Measurements from ENCODE around the gene CBY3.
"Not testable (repeated sequence)": the region's sequence is repeated elsewhere in the genome, so short reads cannot be mapped to it uniquely, and the experiment has no call there.

CBY3 gene

DNA sequence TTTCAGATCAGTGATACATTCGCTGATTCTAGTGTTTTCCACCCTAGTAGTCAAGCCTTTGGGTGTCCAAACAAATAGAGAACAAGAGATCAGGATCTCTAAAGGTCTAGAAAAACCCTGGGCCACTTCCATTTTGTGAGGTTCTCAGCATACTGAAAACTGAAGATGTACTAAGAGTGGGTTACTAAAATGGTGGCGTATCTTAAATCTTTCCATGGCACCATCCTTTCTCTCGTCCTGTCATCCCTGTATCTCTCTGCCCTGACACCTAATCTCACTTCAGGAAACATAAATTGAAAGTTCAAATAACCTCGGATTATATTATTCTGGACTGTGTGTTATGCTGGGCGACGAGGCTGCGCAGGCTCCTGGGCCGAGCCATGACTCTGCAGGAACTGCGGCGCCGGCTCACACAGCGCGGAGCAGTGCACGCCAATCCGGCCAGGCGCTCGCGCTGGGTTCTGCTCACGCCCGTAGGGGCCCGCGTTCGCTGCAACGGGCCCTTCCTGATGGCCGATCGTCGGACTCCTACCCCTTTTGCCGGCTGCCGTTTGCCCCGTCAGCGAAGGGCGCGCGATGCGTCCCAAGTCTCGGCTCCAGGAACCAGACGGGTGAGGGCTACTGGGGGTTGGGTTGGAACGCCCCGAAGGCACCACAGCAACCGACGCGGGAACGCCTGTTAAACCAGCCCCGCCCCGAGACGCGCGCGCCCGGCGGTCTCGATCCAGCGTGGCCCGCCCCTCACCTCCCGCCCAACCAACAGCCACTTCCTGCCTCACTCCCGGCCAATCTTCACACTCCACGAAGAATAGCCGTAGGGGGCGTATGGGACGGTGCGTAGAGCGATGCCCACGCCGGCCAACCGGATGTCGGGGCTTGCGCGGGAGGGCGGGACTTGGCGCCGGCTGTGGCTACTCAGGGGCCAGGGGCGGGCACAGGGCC is 17.4 kb upstream of the CBY3 start:
- TF ChIP-seq, protein P1, sequence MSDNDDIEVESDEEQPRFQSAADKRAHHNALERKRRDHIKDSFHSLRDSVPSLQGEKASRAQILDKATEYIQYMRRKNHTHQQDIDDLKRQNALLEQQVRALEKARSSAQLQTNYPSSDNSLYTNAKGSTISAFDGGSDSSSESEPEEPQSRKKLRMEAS (IDR thresholded peaks at IDR 0.05; ENCODE audit: low read depth, low read length): peak; percentile 29
- peak; percentile 39; the same call in 1 of the 2 replicates for TF ChIP-seq MYC (IDR thresholded peaks at IDR 0.05; ENCODE audit: low read depth, low read length)
- TF ChIP-seq, protein P2, sequence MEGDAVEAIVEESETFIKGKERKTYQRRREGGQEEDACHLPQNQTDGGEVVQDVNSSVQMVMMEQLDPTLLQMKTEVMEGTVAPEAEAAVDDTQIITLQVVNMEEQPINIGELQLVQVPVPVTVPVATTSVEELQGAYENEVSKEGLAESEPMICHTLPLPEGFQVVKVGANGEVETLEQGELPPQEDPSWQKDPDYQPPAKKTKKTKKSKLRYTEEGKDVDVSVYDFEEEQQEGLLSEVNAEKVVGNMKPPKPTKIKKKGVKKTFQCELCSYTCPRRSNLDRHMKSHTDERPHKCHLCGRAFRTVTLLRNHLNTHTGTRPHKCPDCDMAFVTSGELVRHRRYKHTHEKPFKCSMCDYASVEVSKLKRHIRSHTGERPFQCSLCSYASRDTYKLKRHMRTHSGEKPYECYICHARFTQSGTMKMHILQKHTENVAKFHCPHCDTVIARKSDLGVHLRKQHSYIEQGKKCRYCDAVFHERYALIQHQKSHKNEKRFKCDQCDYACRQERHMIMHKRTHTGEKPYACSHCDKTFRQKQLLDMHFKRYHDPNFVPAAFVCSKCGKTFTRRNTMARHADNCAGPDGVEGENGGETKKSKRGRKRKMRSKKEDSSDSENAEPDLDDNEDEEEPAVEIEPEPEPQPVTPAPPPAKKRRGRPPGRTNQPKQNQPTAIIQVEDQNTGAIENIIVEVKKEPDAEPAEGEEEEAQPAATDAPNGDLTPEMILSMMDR (IDR thresholded peaks at IDR 0.05; ENCODE audit: low read depth, low read length): no peak
- peak; percentile 60 for TF ChIP-seq POLR2A (IDR thresholded peaks at IDR 0.05; ENCODE audit: extremely low read depth, insufficient read length)
- peak; percentile 99 for DNase-seq (ENCODE audit: low read depth)
- H3K4me3 ChIP-seq (ENCODE audit: low read depth, low read length): peak overlapping the region; percentile 86

DNA sequence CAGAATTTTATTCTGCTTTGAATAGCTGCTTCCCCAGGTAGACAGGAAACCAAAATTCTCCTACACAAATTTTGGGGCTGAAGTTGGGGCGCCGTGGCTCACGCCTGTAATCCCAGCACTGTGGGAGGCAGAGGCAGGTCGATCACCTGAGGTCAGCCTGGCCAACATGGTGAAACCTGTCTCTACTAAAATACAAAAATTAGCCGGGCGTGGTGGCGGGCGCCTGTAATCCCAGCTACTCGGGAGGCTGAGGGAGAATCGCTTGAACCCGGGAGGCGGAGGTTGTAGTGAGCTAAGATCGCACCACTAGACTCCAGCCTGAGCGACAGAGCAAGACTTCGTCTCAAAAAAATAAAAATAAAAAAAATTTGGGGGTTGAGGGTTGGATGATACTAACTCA is 16.7 kb upstream of the CBY3 start:
- DNase-seq (ENCODE audit: low read depth): not testable (repeated sequence)
- H3K4me3 ChIP-seq (ENCODE audit: low read depth, low read length): peak overlapping the region; percentile 86

DNA sequence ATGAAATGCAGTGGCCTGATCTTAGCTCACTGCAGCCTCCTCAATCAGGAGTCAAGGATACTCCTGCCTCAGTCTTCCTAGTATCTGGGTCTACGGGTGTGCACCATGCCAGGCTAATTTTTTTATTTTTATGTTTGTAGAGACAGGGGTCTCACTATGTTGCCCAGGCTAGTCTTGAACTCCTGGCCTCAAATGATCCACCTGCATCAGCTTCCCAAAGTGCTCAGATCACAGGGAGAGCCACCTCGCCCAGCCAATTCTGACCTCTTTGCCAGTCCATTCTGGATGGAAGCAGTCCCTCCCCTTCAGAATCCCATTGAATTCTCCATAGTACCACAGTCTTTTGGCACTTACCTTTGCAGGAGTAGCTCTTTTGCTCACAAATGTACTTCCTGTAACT is 16.3 kb upstream of the CBY3 start:
- peak overlapping the region; percentile 17 for H3K4me3 ChIP-seq (ENCODE audit: low read depth, low read length)
- no peak for DNase-seq (ENCODE audit: low read depth)
- TF ChIP-seq POLR2A (IDR thresholded peaks at IDR 0.05; ENCODE audit: extremely low read depth, insufficient read length): no peak
- no peak for TF ChIP-seq MYC (IDR thresholded peaks at IDR 0.05; ENCODE audit: low read depth, low read length)
- TF ChIP-seq, protein P2 (IDR thresholded peaks at IDR 0.05; ENCODE audit: low read depth, low read length): no peak
- TF ChIP-seq, protein P1 (IDR thresholded peaks at IDR 0.05; ENCODE audit: low read depth, low read length): no peak

DNA sequence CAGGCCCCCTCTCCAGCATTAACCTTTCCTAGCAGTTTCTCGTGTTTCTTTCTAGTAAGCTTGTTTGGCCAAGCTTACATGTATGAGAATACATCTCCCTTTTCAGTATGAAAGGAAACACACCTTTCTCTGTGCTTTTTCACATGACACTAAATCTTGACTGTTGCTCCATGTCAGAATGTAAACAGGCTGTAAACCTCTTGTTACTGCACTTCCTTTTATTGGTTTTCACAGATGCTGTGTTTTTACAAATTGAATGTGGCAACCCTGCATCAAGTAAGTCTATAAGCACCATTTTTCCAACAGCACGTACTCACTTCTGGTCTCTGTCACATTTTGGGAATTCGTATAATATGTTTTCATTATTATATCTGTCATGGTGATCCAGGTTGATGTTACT is 15.8 kb upstream of the CBY3 start:
- TF ChIP-seq, protein P1 (IDR thresholded peaks at IDR 0.05; ENCODE audit: low read depth, low read length): no peak
- TF ChIP-seq POLR2A (IDR thresholded peaks at IDR 0.05; ENCODE audit: extremely low read depth, insufficient read length) (no peak), MYC (IDR thresholded peaks at IDR 0.05; ENCODE audit: low read depth, low read length) (no peak)
- TF ChIP-seq, protein P2 (IDR thresholded peaks at IDR 0.05; ENCODE audit: low read depth, low read length): no peak
- peak; percentile 61 for DNase-seq (ENCODE audit: low read depth)

DNA sequence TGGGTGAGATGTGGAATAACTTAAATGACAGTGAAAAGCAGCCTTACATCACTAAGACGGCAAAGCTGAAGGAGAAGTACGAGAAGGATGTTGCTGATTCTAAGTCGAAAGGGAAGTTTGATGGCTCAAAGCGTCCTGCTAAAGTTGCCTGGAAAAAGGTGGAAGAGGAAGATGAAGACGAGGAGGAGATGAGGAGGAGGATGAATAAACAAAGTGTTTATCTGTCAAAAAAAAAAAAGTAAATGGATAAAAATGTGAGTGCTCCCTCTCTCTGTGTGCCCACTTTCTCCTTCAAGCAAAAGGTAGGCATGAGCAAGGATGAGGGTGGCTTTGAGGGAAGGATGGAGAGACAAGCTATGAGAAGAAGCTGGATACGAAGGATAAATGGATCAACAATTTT is 13.7 kb upstream of the CBY3 start:
- no peak for DNase-seq (ENCODE audit: low read depth)
- TF ChIP-seq MYC (IDR thresholded peaks at IDR 0.05; ENCODE audit: low read depth, low read length): no peak
- TF ChIP-seq POLR2A (IDR thresholded peaks at IDR 0.05; ENCODE audit: extremely low read depth, insufficient read length): no peak
- TF ChIP-seq, protein P1 (IDR thresholded peaks at IDR 0.05; ENCODE audit: low read depth, low read length): no peak
- TF ChIP-seq, protein P2 (IDR thresholded peaks at IDR 0.05; ENCODE audit: low read depth, low read length): no peak

More for the DNA sequence above, 15.8 kb upstream of the CBY3 start:
- no peak overlapping the region for H3K4me3 ChIP-seq (ENCODE audit: low read depth, low read length)

DNA sequence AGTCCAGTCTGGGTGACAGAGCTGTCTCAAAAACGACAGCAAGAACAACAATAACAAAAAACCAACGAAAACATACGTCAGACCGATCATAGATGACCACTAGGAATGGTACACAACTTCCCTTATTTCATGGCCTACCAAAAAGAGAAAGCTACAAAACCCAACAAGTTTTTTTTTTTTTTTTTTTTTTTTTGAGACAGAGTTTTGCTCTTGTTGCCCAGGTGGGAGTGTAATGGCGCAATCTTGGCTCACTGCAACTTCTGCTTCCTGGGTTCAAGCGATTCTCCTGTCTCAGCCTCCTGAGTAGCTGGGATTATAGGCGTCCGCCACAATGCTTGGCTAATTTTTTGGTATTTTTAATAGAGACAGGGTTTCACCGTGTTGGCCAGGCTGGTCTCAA is 8.4 kb upstream of the CBY3 start:
- H3K4me3 ChIP-seq (ENCODE audit: low read depth, low read length): not testable (repeated sequence)
- DNase-seq (ENCODE audit: low read depth): peak; percentile 55

More for the DNA sequence above, 13.7 kb upstream of the CBY3 start:
- no peak overlapping the region for H3K4me3 ChIP-seq (ENCODE audit: low read depth, low read length)
